GM12878 (cell line): ENCODE results near the gene EBLN1. TPM values are rescaled to one million over a fixed set of nuclear protein-coding genes. Genes with fewer than 3 reads are reported as not detected.

Experiments
- ATAC-seq: fragments of 200-7000 bp; cut with Tn5 transposase; 3 replicates; pipeline ENCODE4 v1.9.1; 2020; ENCODE audit warnings: mild to moderate bottlenecking, moderate library complexity
- BruUV-seq: library from RNA; stranded (reverse); fragments of 400-500 nt; replicated peaks from 2 replicates; lab custom pipeline; 2021; lab: Mats Ljungman, UMichigan
- CTCF ChIA-PET: fragments of 300-600 bp; sonication (Branson Sonifier 250); formaldehyde crosslinking; extraction: SDS; loops from one replicate; lab custom pipeline; 2021; ENCODE audit warnings: inconsistent platforms; lab: Yijun Ruan, JAX
- POLR2A ChIA-PET: fragments of 350-600 bp; formaldehyde crosslinking; extraction: SDS; loops from one replicate; lab custom pipeline; 2021; ENCODE audit warnings: inconsistent platforms; lab: Charles Lee
- RAD21 ChIA-PET: fragments of 300-600 bp; sonication (Branson Sonifier 250); formaldehyde crosslinking; loops from one replicate; lab custom pipeline; 2023; ENCODE audit warnings: antibody characterized with exemption; ENCODE audit not compliant: unreplicated experiment; lab: Charles Lee
- SMC1A ChIA-PET: fragments of 300-600 bp; sonication (Branson Sonifier 250); formaldehyde crosslinking; loops from one replicate; lab custom pipeline; 2023; ENCODE audit not compliant: unreplicated experiment, uncharacterized antibody; lab: Charles Lee
- DNase-seq: peaks from one replicate; pipeline ENCODE4 v3.0.0-alpha.2; 2011; ENCODE audit warnings: low read depth, low spot score
- FAIRE-seq: peaks from 3 replicates; lab custom pipeline; 2011; peaks lifted over from hg19 to GRCh38; lab: Jason Lieb, UNC
- H2AFZ ChIP-seq: 2 replicates; pipeline ENCODE4 v1.6.0; 2011; ENCODE audit warnings: low read depth, low read length, control low read depth; ENCODE audit not compliant: control insufficient read depth
- H3K27ac ChIP-seq: 2 replicates; pipeline ENCODE4 v1.5.1; 2011; ENCODE audit warnings: control low read depth; ENCODE audit not compliant: control insufficient read depth, insufficient read depth
- H3K27me3 ChIP-seq, 2 experiments: replicated peaks in 1 of 2; 2 replicates each; pipeline versions ENCODE4 v1.6.0 to v1.6.1; 2011; ENCODE audit warnings: low read length in 1 of 2; ENCODE audit not compliant: control insufficient read depth in 2 of 2, insufficient read depth in 2 of 2
- H3K36me3 ChIP-seq, 2 experiments: 2 replicates each; pipeline ENCODE4 v1.5.1; 2011; ENCODE audit warnings: low read length in 1 of 2; ENCODE audit not compliant: control insufficient read depth in 2 of 2, insufficient read depth in 2 of 2
- H3K4me1 ChIP-seq: 2 replicates; pipeline ENCODE4 v1.6.1; 2011; ENCODE audit warnings: mild to moderate bottlenecking, low read length, moderate library complexity, mixed read lengths; ENCODE audit not compliant: control insufficient read depth, insufficient read depth
- H3K4me2 ChIP-seq: 2 replicates; pipeline ENCODE4 v1.6.0; 2011; ENCODE audit warnings: control low read depth; ENCODE audit not compliant: control insufficient read depth, insufficient read depth
- H3K4me3 ChIP-seq: fragments of 200-600 bp; sonication (generic); 2 replicates; pipeline ENCODE4 v1.5.1; 2016
- H3K79me2 ChIP-seq: 2 replicates; pipeline ENCODE4 v1.6.0; 2011; ENCODE audit warnings: low read length; ENCODE audit not compliant: control insufficient read depth, insufficient read depth
- H3K9ac ChIP-seq: 2 replicates; pipeline ENCODE4 v1.8.0; 2011; ENCODE audit warnings: low read length, control low read depth, mixed read lengths; ENCODE audit not compliant: control insufficient read depth, insufficient read depth
- H3K9me3 ChIP-seq: replicated peaks from 3 replicates; pipeline ENCODE4 v1.5.1; 2011; ENCODE audit warnings: mild to moderate bottlenecking, low read length; ENCODE audit not compliant: control insufficient read depth, insufficient read depth
- H4K20me1 ChIP-seq: 2 replicates; pipeline ENCODE4 v1.6.0; 2011; ENCODE audit not compliant: control insufficient read depth, insufficient read depth
- BMI1 ChIP-seq: fragments of 450-650 bp; IDR thresholded peaks from 2 replicates; pipeline ENCODE4 v1.6.1; 2016; ENCODE audit warnings: mild to moderate bottlenecking, moderate library complexity, borderline replicate concordance
- CBX3 ChIP-seq: fragments of 200-600 bp; sonication (generic); IDR thresholded peaks from 2 replicates; pipeline ENCODE4 v1.6.1; 2016; ENCODE audit warnings: low read depth, borderline replicate concordance
- MEF2B ChIP-seq: fragments of 450-650 bp; IDR thresholded peaks from 2 replicates; pipeline ENCODE4 v1.6.1; 2018; ENCODE audit warnings: mild to moderate bottlenecking, moderate library complexity; ENCODE audit not compliant: partially characterized antibody, poor library complexity, severe bottlenecking
- MYB ChIP-seq: fragments of 150-350 bp; IDR thresholded peaks from 2 replicates; pipeline ENCODE4 v1.6.1; 2014; ENCODE audit warnings: mild to moderate bottlenecking, low read depth, low read length, borderline replicate concordance
- SREBF2 ChIP-seq: IDR thresholded peaks from 2 replicates; pipeline ENCODE4 v1.6.1; 2012; ENCODE audit warnings: mild to moderate bottlenecking, low read length
- SUZ12 ChIP-seq: fragments of 200-600 bp; sonication (generic); IDR thresholded peaks from one replicate; pipeline ENCODE4 v1.6.1; 2018; ENCODE audit warnings: antibody characterized with exemption, mild to moderate bottlenecking; ENCODE audit not compliant: unreplicated experiment
- WGBS: methylation state at CpG from one replicate; pipeline ENCODE4 v1.1.6; 2016; ENCODE audit warnings: low lambda C conversion rate; ENCODE audit not compliant: insufficient replicate concordance, insufficient coverage; ENCODE audit errors: missing lambda C conversion rate; 5-methylcytosine and 5-hydroxymethylcytosine counted together
- in situ Hi-C: fragments of 300-500 bp; cut with MboI; formaldehyde crosslinking; loops from 9 replicates; pipeline ENCODE4 v1.14.3; 2018; ENCODE audit warnings: mixed read lengths
- intact Hi-C: fragments of 100-400 bp; cut with micrococcal nuclease; formaldehyde crosslinking; loops from one replicate; pipeline ENCODE4 v1.14.2; 2022; ENCODE audit not compliant: unreplicated experiment
- polyA plus RNA-seq, 11 experiments: library from polyadenylated mRNA; depleted of rRNA in 4 of 11; unstranded in 6 of 11; stranded (reverse) in 5 of 11; fragments of >200 nt; fragmentation: Nextera tagmentation in 4 of 11; fragmentation: Illumina TruSeq in 1 of 11; extraction: Ambion mirVana in 4 of 11; extraction: Trizol in 1 of 11; gene quantifications; 1 replicate in 1 of 11; 2 replicates in 10 of 11; pipeline versions ENCODE4 v1.2.1 to v1.2.3, GENCODE V29; 2011 to 2016; ENCODE audit warnings: inconsistent platforms in 2 of 11, missing spikeins in 2 of 11, low read depth in 1 of 11
- total RNA-seq, 4 experiments: library from RNA; depleted of rRNA in 3 of 4; stranded (reverse); fragments of >200 nt in 3 of 4; fragmentation: Illumina TruSeq in 1 of 4; extraction: Trizol in 1 of 4; gene quantifications; 2 replicates each; pipeline versions ENCODE4 v1.2.1 to v1.2.3, GENCODE V29; 2013 to 2021
- TF ChIP-seq, protein P1 (sequence below): fragments of 450-650 bp; IDR thresholded peaks from 2 replicates; pipeline ENCODE4 v1.6.1; 2018; ENCODE audit warnings: mild to moderate bottlenecking, low read depth, moderate library complexity; ENCODE audit not compliant: partially characterized antibody
- TF ChIP-seq, protein P2 (sequence below): fragments of 450-650 bp; IDR thresholded peaks from 2 replicates; pipeline ENCODE4 v1.6.1; 2017; ENCODE audit warnings: low read depth, mild to moderate bottlenecking, moderate library complexity
- TF ChIP-seq, protein P3 (sequence below): IDR thresholded peaks from 2 replicates; pipeline ENCODE4 v1.6.1; 2012; ENCODE audit warnings: mild to moderate bottlenecking, low read depth, low read length
- TF ChIP-seq, protein P4 (sequence below): IDR thresholded peaks from 2 replicates; pipeline ENCODE4 v1.6.1; 2011; ENCODE audit warnings: low read depth, low read length, improper control_type of control experiment, borderline replicate concordance

The EBLN1 gene
- total and polyA plus RNA-seq, 10 of the 15 experiments (the other 5 are each of a cell fraction or from before 2014, with no cell fraction given): not detected

DNA sequence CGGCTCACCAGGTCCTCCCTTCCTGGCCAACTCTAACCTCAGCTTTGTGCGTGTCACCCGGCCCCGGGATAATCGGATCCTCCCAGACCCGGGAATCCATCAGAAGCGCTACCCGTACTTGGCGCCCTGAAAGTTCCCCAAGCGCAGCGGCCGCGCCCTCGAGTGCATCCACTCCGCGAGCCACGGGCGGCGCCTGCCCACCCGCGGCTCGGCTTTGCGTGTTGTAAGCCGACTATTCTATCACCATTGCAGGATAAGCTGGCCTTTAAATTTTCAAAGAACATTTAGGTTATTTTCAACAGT is 35.7 kb upstream of the EBLN1 start (continued):
- TF ChIP-seq, protein P1, sequence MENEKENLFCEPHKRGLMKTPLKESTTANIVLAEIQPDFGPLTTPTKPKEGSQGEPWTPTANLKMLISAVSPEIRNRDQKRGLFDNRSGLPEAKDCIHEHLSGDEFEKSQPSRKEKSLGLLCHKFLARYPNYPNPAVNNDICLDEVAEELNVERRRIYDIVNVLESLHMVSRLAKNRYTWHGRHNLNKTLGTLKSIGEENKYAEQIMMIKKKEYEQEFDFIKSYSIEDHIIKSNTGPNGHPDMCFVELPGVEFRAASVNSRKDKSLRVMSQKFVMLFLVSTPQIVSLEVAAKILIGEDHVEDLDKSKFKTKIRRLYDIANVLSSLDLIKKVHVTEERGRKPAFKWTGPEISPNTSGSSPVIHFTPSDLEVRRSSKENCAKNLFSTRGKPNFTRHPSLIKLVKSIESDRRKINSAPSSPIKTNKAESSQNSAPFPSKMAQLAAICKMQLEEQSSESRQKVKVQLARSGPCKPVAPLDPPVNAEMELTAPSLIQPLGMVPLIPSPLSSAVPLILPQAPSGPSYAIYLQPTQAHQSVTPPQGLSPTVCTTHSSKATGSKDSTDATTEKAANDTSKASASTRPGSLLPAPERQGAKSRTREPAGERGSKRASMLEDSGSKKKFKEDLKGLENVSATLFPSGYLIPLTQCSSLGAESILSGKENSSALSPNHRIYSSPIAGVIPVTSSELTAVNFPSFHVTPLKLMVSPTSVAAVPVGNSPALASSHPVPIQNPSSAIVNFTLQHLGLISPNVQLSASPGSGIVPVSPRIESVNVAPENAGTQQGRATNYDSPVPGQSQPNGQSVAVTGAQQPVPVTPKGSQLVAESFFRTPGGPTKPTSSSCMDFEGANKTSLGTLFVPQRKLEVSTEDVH: no peak
- TF ChIP-seq, all 136 proteins: peak for 0

DNA sequence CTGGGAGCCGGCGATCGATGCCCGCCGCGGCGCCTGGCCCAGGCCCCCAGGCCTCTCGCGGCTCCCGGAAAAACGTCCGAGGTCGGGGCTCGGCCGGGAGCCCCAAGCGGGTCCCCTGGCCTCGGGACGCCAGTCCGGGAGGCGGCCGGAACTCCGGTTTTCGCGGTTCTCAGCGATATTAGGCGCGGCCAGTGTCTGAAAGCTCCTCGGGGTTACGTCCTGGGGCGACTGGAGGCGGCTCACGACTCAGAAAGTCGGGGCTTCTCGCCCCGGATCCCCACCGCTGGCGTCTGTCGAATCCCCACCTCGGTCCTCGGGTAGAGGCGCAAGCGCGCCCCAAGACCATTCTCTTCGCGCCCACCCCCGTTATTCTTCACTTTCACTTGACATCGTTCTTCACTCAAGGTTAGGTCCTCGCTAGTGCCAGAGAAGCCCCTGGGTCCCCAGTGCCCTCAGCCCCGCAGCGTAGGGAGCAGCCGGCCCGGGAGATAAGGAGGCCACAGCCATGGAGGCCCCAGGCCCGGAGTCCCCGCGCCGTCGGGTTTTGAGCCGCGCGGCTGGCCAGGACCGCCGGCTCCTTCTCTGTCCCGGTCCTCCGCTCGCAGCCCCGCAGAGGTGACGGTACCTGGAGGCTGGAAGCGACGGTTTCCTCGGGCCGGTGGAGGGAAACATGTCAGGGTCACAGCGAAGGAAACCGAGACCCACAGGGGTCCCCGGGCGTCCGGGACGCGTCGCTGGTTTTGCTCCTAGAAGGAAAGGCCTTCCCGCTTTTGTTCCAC is 35.2 kb upstream of the EBLN1 start:
- ChIA-PET CTCF (no interaction called here), SMC1A (interaction anchor here (1.1 to 1.2 kb wide), 2 partner anchors 11 to 260 kb away, joined by 5 to 6 read pairs; no protein-coding TSS in a partner anchor), POLR2A (no interaction called here), RAD21 (interaction anchor here (0.6 kb wide), 1 partner anchor 720 kb away, joined by 5 read pairs; no protein-coding TSS in a partner anchor)
- Histone ChIP-seq H3K4me1 (peaks cover 7% of the 10 kb centered on the region), H3K27ac (peak overlapping the region; percentile 90), H3K36me3 (no peaks in the 10 kb centered on the region), H3K9ac (peak overlapping the region; percentile 97), H3K79me2 (no peaks in the 10 kb centered on the region), H2AFZ (peak overlapping the region; percentile 89), H3K4me3 (peak overlapping the region; percentile 79), H3K27me3 (peaks cover 0 to 2% of the 10 kb centered on the region in 2 experiments; a peak in 3 of 4 replicates), H4K20me1 (no peaks in the 10 kb centered on the region), H3K4me2 (peak overlapping the region; percentile 72), H3K9me3 (no peaks in the 10 kb centered on the region; the same call in 1 of the 3 replicates)
- DNase-seq: no peak
- in situ Hi-C loops: loop anchor here (25.0 kb wide), 1 partner anchor 734 kb away; no protein-coding TSS in a partner anchor
- no TSS peak for BruUV-seq
- WGBS: 3% methylated on average over 62 of the region's 80 CpGs
- intact Hi-C loops: loop anchor here (5.0 to 10.0 kb wide), 4 partner anchors 64 to 814 kb away; partner anchors contain the start of genes COMMD3 and DNAJC1
- ATAC-seq: peak; percentile 55
- FAIRE-seq: no peak
- TF ChIP-seq SUZ12 (peak; percentile 18), MYB (no peak), SREBF2 (no peak), CBX3 (no peak), BMI1 (peak; percentile 37; the same call in 1 of the 2 replicates), MEF2B (no peak)
- TF ChIP-seq, protein P2, sequence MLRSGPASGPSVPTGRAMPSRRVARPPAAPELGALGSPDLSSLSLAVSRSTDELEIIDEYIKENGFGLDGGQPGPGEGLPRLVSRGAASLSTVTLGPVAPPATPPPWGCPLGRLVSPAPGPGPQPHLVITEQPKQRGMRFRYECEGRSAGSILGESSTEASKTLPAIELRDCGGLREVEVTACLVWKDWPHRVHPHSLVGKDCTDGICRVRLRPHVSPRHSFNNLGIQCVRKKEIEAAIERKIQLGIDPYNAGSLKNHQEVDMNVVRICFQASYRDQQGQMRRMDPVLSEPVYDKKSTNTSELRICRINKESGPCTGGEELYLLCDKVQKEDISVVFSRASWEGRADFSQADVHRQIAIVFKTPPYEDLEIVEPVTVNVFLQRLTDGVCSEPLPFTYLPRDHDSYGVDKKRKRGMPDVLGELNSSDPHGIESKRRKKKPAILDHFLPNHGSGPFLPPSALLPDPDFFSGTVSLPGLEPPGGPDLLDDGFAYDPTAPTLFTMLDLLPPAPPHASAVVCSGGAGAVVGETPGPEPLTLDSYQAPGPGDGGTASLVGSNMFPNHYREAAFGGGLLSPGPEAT: no peak
- TF ChIP-seq, protein P3, sequence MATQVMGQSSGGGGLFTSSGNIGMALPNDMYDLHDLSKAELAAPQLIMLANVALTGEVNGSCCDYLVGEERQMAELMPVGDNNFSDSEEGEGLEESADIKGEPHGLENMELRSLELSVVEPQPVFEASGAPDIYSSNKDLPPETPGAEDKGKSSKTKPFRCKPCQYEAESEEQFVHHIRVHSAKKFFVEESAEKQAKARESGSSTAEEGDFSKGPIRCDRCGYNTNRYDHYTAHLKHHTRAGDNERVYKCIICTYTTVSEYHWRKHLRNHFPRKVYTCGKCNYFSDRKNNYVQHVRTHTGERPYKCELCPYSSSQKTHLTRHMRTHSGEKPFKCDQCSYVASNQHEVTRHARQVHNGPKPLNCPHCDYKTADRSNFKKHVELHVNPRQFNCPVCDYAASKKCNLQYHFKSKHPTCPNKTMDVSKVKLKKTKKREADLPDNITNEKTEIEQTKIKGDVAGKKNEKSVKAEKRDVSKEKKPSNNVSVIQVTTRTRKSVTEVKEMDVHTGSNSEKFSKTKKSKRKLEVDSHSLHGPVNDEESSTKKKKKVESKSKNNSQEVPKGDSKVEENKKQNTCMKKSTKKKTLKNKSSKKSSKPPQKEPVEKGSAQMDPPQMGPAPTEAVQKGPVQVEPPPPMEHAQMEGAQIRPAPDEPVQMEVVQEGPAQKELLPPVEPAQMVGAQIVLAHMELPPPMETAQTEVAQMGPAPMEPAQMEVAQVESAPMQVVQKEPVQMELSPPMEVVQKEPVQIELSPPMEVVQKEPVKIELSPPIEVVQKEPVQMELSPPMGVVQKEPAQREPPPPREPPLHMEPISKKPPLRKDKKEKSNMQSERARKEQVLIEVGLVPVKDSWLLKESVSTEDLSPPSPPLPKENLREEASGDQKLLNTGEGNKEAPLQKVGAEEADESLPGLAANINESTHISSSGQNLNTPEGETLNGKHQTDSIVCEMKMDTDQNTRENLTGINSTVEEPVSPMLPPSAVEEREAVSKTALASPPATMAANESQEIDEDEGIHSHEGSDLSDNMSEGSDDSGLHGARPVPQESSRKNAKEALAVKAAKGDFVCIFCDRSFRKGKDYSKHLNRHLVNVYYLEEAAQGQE: 0 out of 2 replicates have a peak, but pooled peaks have one; percentile 7
- TF ChIP-seq, protein P4, sequence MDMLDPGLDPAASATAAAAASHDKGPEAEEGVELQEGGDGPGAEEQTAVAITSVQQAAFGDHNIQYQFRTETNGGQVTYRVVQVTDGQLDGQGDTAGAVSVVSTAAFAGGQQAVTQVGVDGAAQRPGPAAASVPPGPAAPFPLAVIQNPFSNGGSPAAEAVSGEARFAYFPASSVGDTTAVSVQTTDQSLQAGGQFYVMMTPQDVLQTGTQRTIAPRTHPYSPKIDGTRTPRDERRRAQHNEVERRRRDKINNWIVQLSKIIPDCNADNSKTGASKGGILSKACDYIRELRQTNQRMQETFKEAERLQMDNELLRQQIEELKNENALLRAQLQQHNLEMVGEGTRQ: no peak
